K562 (cell line): ENCODE measurements around the gene MAMDC2. TPM values are rescaled to one million over a fixed set of nuclear protein-coding genes. Genes with fewer than 3 reads are reported as not detected.

ENCODE experiments used
- ATAC-seq: fragments of 200-7000 bp; cut with Tn5 transposase; 3 replicates; pipeline ENCODE4 v1.9.1; 2020; ENCODE audit warnings: moderate library complexity
- BruUV-seq: library from RNA; stranded (reverse); fragments of 400-500 nt; replicated peaks from 2 replicates; lab custom pipeline; 2021; lab: Mats Ljungman, UMichigan
- CTCF ChIA-PET: fragments of 300-600 bp; formaldehyde crosslinking; extraction: SDS; loops from one replicate; lab custom pipeline; 2021; ENCODE audit warnings: low intra/inter-chr PET ratio; lab: Yijun Ruan, JAX
- POLR2A ChIA-PET: fragments of 300-600, 350-650 bp; sonication (Branson Sonifier 250); formaldehyde crosslinking; extraction: SDS; loops from one replicate; lab custom pipeline; 2021; ENCODE audit warnings: antibody characterized with exemption, inconsistent platforms; lab: Yijun Ruan, JAX
- DNase-seq, 4 experiments: peaks; one replicate each; pipeline versions ENCODE4 v3.0.0 to v3.0.0-alpha.2; 2011 to 2018; ENCODE audit warnings: low spot score in 3 of 4, mixed read lengths in 3 of 4; ENCODE audit errors: extremely low read depth in 1 of 4
- FAIRE-seq: peaks from 2 replicates; lab custom pipeline; 2011; peaks lifted over from hg19 to GRCh38; lab: Jason Lieb, UNC
- H2AFZ ChIP-seq: 2 replicates; pipeline ENCODE4 v1.6.0; 2011; ENCODE audit warnings: low read depth, low read length, control low read depth, inconsistent platforms
- H3K27ac ChIP-seq: fragments of 200-600 bp; 3 replicates; pipeline ENCODE4 v1.8.0; 2011; ENCODE audit warnings: low read depth, mild to moderate bottlenecking, control low read depth, inconsistent platforms, low read length, moderate library complexity, mixed read lengths; ENCODE audit errors: extremely low read depth
- H3K27me3 ChIP-seq, 2 experiments: fragments of 300-600 bp in 1 of 2; 2 replicates in 1 of 2; 3 replicates in 1 of 2; pipeline versions ENCODE4 v1.6.0 to v1.8.0; 2011; ENCODE audit warnings: inconsistent platforms in 2 of 2, low read length in 2 of 2, mild to moderate bottlenecking in 1 of 2, mixed read lengths in 1 of 2, moderate library complexity in 1 of 2; ENCODE audit not compliant: control insufficient read depth in 2 of 2, insufficient read depth in 2 of 2
- H3K36me3 ChIP-seq: fragments of 300-600 bp; 3 replicates; pipeline ENCODE4 v1.8.0; 2011; ENCODE audit warnings: mild to moderate bottlenecking, low read length, inconsistent platforms; ENCODE audit not compliant: control insufficient read depth, insufficient read depth
- H3K4me1 ChIP-seq, 2 experiments: fragments of 200-600 bp in 1 of 2; replicated peaks in 1 of 2; 2 replicates in 1 of 2; 3 replicates in 1 of 2; pipeline versions ENCODE4 v1.5.1 to v1.8.0; 2011; ENCODE audit warnings: inconsistent platforms in 2 of 2, low read length in 2 of 2, mild to moderate bottlenecking in 1 of 2, mixed read lengths in 1 of 2, moderate library complexity in 1 of 2; ENCODE audit not compliant: control insufficient read depth in 2 of 2, insufficient read depth in 2 of 2
- H3K4me2 ChIP-seq: 2 replicates; pipeline ENCODE4 v1.6.1; 2011; ENCODE audit warnings: low read length, control low read depth, inconsistent platforms, mixed read lengths; ENCODE audit not compliant: insufficient read depth
- H3K4me3 ChIP-seq: fragments of 200-600 bp; sonication (generic), shearing (Covaris generic); 2 replicates; pipeline ENCODE4 v1.5.1; 2016; ENCODE audit warnings: control low read depth, inconsistent platforms
- H3K79me2 ChIP-seq: fragments of 200-600 bp; 3 replicates; pipeline ENCODE4 v1.8.0; 2011; ENCODE audit warnings: low read length, inconsistent platforms; ENCODE audit not compliant: control insufficient read depth, insufficient read depth
- H3K9ac ChIP-seq, 2 experiments: 2 replicates each; pipeline versions ENCODE4 v1.6.0 to v1.6.1; 2011; ENCODE audit warnings: low read depth in 2 of 2, low read length in 2 of 2, control low read depth in 1 of 2, inconsistent platforms in 1 of 2, mild to moderate bottlenecking in 1 of 2, mixed read lengths in 1 of 2; ENCODE audit not compliant: insufficient read depth in 1 of 2
- H3K9me1 ChIP-seq: one replicate; pipeline ENCODE4 v1.6.0; 2011; ENCODE audit warnings: inconsistent platforms, mild to moderate bottlenecking, low read length, moderate library complexity; ENCODE audit not compliant: control insufficient read depth, insufficient read depth
- H3K9me3 ChIP-seq: replicated peaks from 2 replicates; pipeline ENCODE4 v1.5.1; 2011; ENCODE audit warnings: low read depth, low read length, inconsistent platforms; ENCODE audit not compliant: control insufficient read depth, insufficient read depth
- H4K20me1 ChIP-seq: replicated peaks from 2 replicates; pipeline ENCODE4 v1.6.1; 2011; ENCODE audit warnings: low read length, inconsistent platforms, mixed read lengths; ENCODE audit not compliant: control insufficient read depth, insufficient read depth
- ASH1L ChIP-seq: fragments of 450-650 bp; IDR thresholded peaks from 2 replicates; pipeline ENCODE4 v1.6.1; 2018; ENCODE audit warnings: borderline replicate concordance, mild to moderate bottlenecking, low read depth; ENCODE audit not compliant: partially characterized antibody
- CEBPB ChIP-seq: fragments of 450-650 bp; IDR thresholded peaks from 2 replicates; pipeline ENCODE4 v1.6.1; 2016; ENCODE audit warnings: missing genetic modification characterization, missing compliant biosample characterization
- E2F5 ChIP-seq: sonication (generic); formaldehyde crosslinking; IDR thresholded peaks from 2 replicates; pipeline ENCODE4 v1.8.0; 2022; ENCODE audit warnings: mild to moderate bottlenecking, missing genetic modification reagents
- KAT2B ChIP-seq: IDR thresholded peaks from one replicate; pipeline ENCODE4 v1.6.1; 2012; ENCODE audit warnings: low read depth, mild to moderate bottlenecking, control low read depth, inconsistent platforms, low read length, moderate library complexity
- WGBS: fragments of 100-300 bp; shearing (Covaris generic); methylation state at CpG from one replicate; pipeline ENCODE4 v1.1.6; 2016; ENCODE audit warnings: low coverage, mixed read lengths; ENCODE audit not compliant: insufficient coverage; ENCODE audit errors: missing lambda C conversion rate; 5-methylcytosine and 5-hydroxymethylcytosine counted together
- in situ Hi-C: fragments of 300-500 bp; cut with MboI; formaldehyde crosslinking; loops from 4 replicates; pipeline ENCODE4 v1.15.0; 2018; ENCODE audit warnings: inconsistent platforms, mixed read lengths
- intact Hi-C: fragments of 100-400 bp; cut with micrococcal nuclease; formaldehyde crosslinking; loops from 2 replicates; pipeline ENCODE4 v1.14.2; 2022
- polyA plus RNA-seq, 8 experiments: library from polyadenylated mRNA; depleted of rRNA in 4 of 8; stranded (reverse) in 5 of 8; unstranded in 3 of 8; fragments of >200 nt; fragmentation: Nextera tagmentation in 2 of 8; fragmentation: Illumina TruSeq in 1 of 8; extraction: Ambion mirVana in 2 of 8; extraction: Trizol in 1 of 8; gene quantifications; 2 replicates each; pipeline versions ENCODE4 v1.2.1 to v1.2.3, GENCODE V29; 2011 to 2014; ENCODE audit warnings: inconsistent platforms in 1 of 8, missing spikeins in 1 of 8
- total RNA-seq, 7 experiments: library from RNA; depleted of rRNA in 6 of 7; stranded (reverse); fragments of >200 nt in 6 of 7; fragmentation: Illumina TruSeq in 2 of 7; extraction: Trizol in 2 of 7; gene quantifications; 2 replicates each; pipeline versions ENCODE4 v1.2.1 to v1.2.3, GENCODE V29; 2011 to 2021; ENCODE audit warnings: low replicate concordance in 1 of 7

Gene MAMDC2
- total and polyA plus RNA-seq, 9 of the 15 experiments (the other 6 are each of a cell fraction or from before 2014, with no cell fraction given): 0.01 to 0.03 TPM; not detected in 7

- no peak for TF ChIP-seq KAT2B
- no peak for TF ChIP-seq E2F5
- TF ChIP-seq CEBPB (tag): no peak
- Histone ChIP-seq H3K9me1 (no peaks in the 10 kb centered on the region), H3K79me2 (no peaks in the 10 kb centered on the region), H3K4me2 (no peak overlapping the region), H2AFZ (no peak overlapping the region), H3K9ac (no peak overlapping the region), H3K4me3 (no peak overlapping the region), H3K27me3 (no peaks in the 10 kb centered on the region; a peak in 1 of 5 replicates), H3K4me1 (no peaks in the 10 kb centered on the region; a peak in 1 of 5 replicates), H4K20me1 (no peaks in the 10 kb centered on the region), H3K36me3 (no peaks in the 10 kb centered on the region), H3K27ac (no peak overlapping the region), H3K9me3 (no peaks in the 10 kb centered on the region)
- 0% methylated on average over 2 of the region's 2 CpGs for WGBS
- ATAC-seq: no peak
- intact Hi-C loops (loop anchor here (2.0 to 10.0 kb wide), 2 partner anchors 255 to 377 kb away; no protein-coding TSS in a partner anchor), in situ Hi-C loops (no loop called here)
- no peak for FAIRE-seq
- CTCF ChIA-PET: interaction anchor here (0.6 kb wide), 1 partner anchor 13 kb away, joined by 3 read pairs; no protein-coding TSS in a partner anchor
- POLR2A ChIA-PET: interaction anchor here (0.5 kb wide), 1 partner anchor 593 kb away, joined by 3 read pairs; no protein-coding TSS in a partner anchor
- no peak for DNase-seq
- no TSS peak for BruUV-seq
These were observed 184.5 kb downstream of the MAMDC2 start for GRCh38 chr9:70228118-70228517.

GRCh38 chr9:70228611-70229010 lies 185.0 kb downstream of the MAMDC2 start:
- H3K4me1 ChIP-seq: no peaks in the 10 kb centered on the region; a peak in 1 of 5 replicates
- no peaks in the 10 kb centered on the region for H3K9me3 ChIP-seq
- H3K27me3 ChIP-seq: no peaks in the 10 kb centered on the region; a peak in 1 of 5 replicates
- H3K4me3 ChIP-seq: no peak overlapping the region
- no peak for DNase-seq
- H3K9ac ChIP-seq: no peak overlapping the region
- no peak overlapping the region for H3K27ac ChIP-seq
- in situ Hi-C loops: no loop called here
- no TSS peak for BruUV-seq
- H2AFZ ChIP-seq: no peak overlapping the region
- ChIA-PET CTCF (no interaction called here), POLR2A (no interaction called here)
- no peaks in the 10 kb centered on the region for H3K79me2 ChIP-seq
- H4K20me1 ChIP-seq: no peaks in the 10 kb centered on the region
- no peak for FAIRE-seq
- intact Hi-C loops: loop anchor here (2.0 to 10.0 kb wide), 2 partner anchors 256 to 376 kb away; no protein-coding TSS in a partner anchor
- H3K9me1 ChIP-seq: no peaks in the 10 kb centered on the region
- WGBS: 0% methylated on average over 2 of the region's 2 CpGs
- TF ChIP-seq ASH1L: no peak
- no peaks in the 10 kb centered on the region for H3K36me3 ChIP-seq
- no peak overlapping the region for H3K4me2 ChIP-seq
- ATAC-seq: no peak
